Body of pancreas (tissue), 4 donors: ENCODE results near the gene ZMYND15.

Experiments used
- CTCF ChIP-seq, 7 experiments: fragments of 450-650 bp in 4 of 7; fragments of 200-600 bp in 3 of 7; sonication (generic) in 3 of 7; IDR thresholded peaks; one replicate each; pipeline ENCODE4 v1.5.1; 2016 to 2019; ENCODE audit warnings: antibody characterized with exemption in 7 of 7
- POLR2A ChIP-seq, 3 donors: fragments of 450-650 bp; IDR thresholded peaks; one replicate each; pipeline ENCODE4 v1.6.1; 2016; ENCODE audit warnings: antibody characterized with exemption in 3 of 3, mild to moderate bottlenecking in 2 of 3

- TF ChIP-seq CTCF (IDR thresholded peaks at IDR 0.05) (no peak), POLR2A (IDR thresholded peaks at IDR 0.05) (no peak)
Measured at GRCh38 chr17:4719684-4720221, 19.9 kb upstream of the ZMYND15 start.
